Measurements from ENCODE around the gene CALHM2.

Gene CALHM2

GRCh38 chr10:103497161-103497915 is 45.2 kb upstream of the CALHM2 start:
- Histone ChIP-seq H3K9me3 (no peaks in the 10 kb centered on the region), H3K27me3 (peaks cover 8% of the 10 kb centered on the region), H3K4me1 (peaks cover 11% of the 10 kb centered on the region), H3K4me3 (ENCODE audit: low read depth, low read length) (no peak overlapping the region), H3K36me3 (no peaks in the 10 kb centered on the region)
- no peak for TF ChIP-seq CTCF (IDR thresholded peaks at IDR 0.05; ENCODE audit: low read depth, low read length)
- DNase-seq = no peak

- no peak for DNase-seq
Measured at GRCh38 chr10:103495321-103495720, 43.2 kb upstream of the CALHM2 start.

GRCh38 chr10:103493916-103494877 is 42.0 kb upstream of the CALHM2 start:
- no peak for DNase-seq
- no peak for TF ChIP-seq CTCF (IDR thresholded peaks at IDR 0.05; ENCODE audit: low read depth, low read length)

More at GRCh38 chr10:103495321-103495720, 43.2 kb upstream of the CALHM2 start:
- Histone ChIP-seq H3K4me1 (peaks cover 15% of the 10 kb centered on the region), H3K36me3 (no peaks in the 10 kb centered on the region), H3K4me3 (ENCODE audit: low read depth, low read length) (no peak overlapping the region), H3K27me3 (peaks cover 8% of the 10 kb centered on the region), H3K9me3 (no peaks in the 10 kb centered on the region)
- no peak for TF ChIP-seq CTCF (IDR thresholded peaks at IDR 0.05; ENCODE audit: low read depth, low read length)

GRCh38 chr10:103493362-103493915 is 41.3 kb upstream of the CALHM2 start, which contains the start of gene NEURL1:
Gene NEURL1, plus strand, starts transcription at chr10:103493705. Its CDS starts 683 bp downstream, at chr10:103494388.
- Histone ChIP-seq H3K4me3 (ENCODE audit: low read depth, low read length) (peak within 1 kb of the TSS; percentile 60), H3K36me3 (no peaks in the 10 kb centered on the region), H3K9me3 (no peaks in the 10 kb centered on the region), H3K27me3 (peaks cover 8% of the 10 kb centered on the region), H3K4me1 (peaks cover 15% of the 10 kb centered on the region)
- no peak for TF ChIP-seq CTCF (IDR thresholded peaks at IDR 0.05; ENCODE audit: low read depth, low read length)
- peak; percentile 44 for DNase-seq

More at GRCh38 chr10:103493916-103494877, 42.0 kb upstream of the CALHM2 start:
- H3K9me3 ChIP-seq = no peaks in the 10 kb centered on the region
- peak overlapping the region; percentile 60 for H3K4me3 ChIP-seq (ENCODE audit: low read depth, low read length)
- peaks cover 8% of the 10 kb centered on the region for H3K27me3 ChIP-seq
- H3K4me1 ChIP-seq = peaks cover 15% of the 10 kb centered on the region
- H3K36me3 ChIP-seq = no peaks in the 10 kb centered on the region

- no peaks in the 10 kb centered on the region for H3K36me3 ChIP-seq
- no peaks in the 10 kb centered on the region for H3K9me3 ChIP-seq
- H3K4me3 ChIP-seq (ENCODE audit: low read depth, low read length) = no peak overlapping the region
- peaks cover 15% of the 10 kb centered on the region for H3K4me1 ChIP-seq
- no peak for TF ChIP-seq CTCF (IDR thresholded peaks at IDR 0.05; ENCODE audit: low read depth, low read length)
- H3K27me3 ChIP-seq = peaks cover 8% of the 10 kb centered on the region
- no peak for DNase-seq
Measured at GRCh38 chr10:103492655-103493261, 40.6 kb upstream of the CALHM2 start.
